ENCODE data around the gene SYT5.

SYT5 gene

DNA sequence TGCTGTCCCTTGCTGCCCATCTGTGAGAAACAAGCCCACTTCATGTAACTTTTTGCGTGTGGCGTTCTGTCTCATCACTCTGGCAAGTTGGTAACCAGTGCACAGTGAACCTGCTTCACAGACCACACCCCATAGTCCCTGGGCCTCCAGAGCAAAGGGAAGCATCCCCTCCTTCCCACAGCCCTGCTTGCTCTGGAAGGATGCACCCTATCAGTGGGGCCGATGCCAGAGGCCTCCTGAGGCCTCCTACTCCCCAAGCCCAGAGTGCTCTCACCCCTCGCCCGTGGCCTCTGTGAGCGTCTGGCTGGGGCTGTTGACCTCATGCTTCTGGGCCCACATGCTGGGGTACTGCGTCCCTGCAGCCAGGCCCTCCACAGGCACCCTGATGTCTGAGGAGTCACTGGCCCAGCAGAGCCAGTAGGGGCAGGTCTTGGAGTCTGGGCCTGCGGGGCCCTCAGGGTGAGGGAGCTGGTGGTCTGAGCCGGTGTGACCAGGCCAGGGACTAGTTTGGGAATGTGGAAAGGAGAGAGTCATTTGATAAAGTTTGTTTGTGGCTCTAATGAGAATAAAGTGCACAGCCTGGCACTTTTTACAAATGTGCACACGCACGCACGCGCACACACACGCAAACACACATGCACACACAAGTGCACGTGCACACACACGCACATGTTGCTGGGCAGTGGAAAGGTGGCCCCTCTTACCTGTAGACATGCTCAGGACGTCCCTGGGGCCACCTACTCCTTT, 43.4 kb upstream of the SYT5 start:
- ChIA-PET POLR2A (no interaction called here), CTCF (no interaction called here)
- TF ChIP-seq, protein P1, sequence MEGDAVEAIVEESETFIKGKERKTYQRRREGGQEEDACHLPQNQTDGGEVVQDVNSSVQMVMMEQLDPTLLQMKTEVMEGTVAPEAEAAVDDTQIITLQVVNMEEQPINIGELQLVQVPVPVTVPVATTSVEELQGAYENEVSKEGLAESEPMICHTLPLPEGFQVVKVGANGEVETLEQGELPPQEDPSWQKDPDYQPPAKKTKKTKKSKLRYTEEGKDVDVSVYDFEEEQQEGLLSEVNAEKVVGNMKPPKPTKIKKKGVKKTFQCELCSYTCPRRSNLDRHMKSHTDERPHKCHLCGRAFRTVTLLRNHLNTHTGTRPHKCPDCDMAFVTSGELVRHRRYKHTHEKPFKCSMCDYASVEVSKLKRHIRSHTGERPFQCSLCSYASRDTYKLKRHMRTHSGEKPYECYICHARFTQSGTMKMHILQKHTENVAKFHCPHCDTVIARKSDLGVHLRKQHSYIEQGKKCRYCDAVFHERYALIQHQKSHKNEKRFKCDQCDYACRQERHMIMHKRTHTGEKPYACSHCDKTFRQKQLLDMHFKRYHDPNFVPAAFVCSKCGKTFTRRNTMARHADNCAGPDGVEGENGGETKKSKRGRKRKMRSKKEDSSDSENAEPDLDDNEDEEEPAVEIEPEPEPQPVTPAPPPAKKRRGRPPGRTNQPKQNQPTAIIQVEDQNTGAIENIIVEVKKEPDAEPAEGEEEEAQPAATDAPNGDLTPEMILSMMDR (IDR thresholded peaks at IDR 0.05; ENCODE audit: control extremely low read depth, extremely low read depth, low read depth, missing control alignments), result no peak
- DNase-seq (ENCODE audit: extremely low spot score), result no peak

DNA sequence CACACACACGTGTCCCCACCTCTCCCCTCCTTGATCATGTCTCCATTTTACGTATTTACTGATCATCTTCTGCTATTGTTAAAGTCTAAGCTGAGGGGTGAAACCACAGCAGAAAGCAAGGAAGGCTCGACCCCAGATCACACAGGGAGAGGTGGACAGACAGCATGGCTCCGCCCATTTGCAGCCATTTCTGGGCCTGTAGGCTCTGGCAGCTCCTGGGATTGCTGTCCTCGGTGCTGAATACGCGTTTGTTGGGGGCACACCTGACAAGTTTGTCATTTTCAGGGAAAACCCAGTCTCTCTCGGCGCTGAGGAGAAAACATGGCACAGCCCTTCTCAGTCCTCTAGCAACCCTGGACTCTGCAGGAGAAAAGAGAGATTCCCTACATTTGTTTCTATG, 40.4 kb upstream of the SYT5 start:
- ChIA-PET CTCF (interaction anchor here (1.5 kb wide), 1 partner anchor 60 kb away, joined by 4 read pairs; no protein-coding TSS in a partner anchor), POLR2A (no interaction called here)
- no peak for DNase-seq (ENCODE audit: extremely low spot score)
- TF ChIP-seq, protein P1 (IDR thresholded peaks at IDR 0.05; ENCODE audit: control extremely low read depth, extremely low read depth, low read depth, missing control alignments), result no peak

DNA sequence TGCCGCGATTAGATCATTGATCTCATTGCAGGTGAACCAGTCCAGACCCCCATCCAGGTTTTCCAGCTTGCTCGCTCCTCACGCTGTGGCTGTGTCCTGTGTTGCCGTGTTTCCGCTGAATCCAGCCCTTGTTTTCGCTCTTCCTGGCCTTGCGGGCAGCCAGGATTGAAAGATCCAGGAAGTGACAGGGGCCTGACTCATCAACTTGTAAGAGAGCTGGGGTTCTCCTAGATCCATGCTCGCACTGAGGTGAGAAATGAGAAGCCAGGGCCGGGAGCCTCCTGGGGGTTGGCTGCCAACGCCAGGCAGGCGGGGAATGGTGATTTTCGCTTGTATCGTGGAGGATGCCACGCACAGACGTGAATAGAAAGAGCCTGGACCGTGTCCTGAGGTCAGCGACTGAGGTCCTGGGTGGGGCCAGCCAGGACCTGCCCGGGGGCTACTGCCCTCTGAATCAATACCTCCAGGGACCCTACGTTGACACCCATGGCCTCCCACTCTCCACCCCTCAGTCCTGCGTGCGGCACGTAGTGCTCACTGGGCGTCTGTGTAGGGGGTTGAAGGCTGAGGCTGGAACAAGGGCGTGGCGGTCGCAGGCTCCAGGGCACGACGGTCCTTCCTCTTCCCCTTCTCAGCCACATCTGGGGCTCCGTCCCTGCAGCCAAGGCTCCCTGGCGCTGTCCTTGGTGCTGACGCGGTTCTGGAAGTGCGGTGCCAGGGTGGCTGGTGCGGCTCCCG, 36.5 kb upstream of the SYT5 start:
- peak; percentile 70 for DNase-seq (ENCODE audit: extremely low spot score)
- TF ChIP-seq, protein P1 (IDR thresholded peaks at IDR 0.05; ENCODE audit: control extremely low read depth, extremely low read depth, low read depth, missing control alignments), result no peak
- ChIA-PET CTCF (no interaction called here), POLR2A (no interaction called here)

DNA sequence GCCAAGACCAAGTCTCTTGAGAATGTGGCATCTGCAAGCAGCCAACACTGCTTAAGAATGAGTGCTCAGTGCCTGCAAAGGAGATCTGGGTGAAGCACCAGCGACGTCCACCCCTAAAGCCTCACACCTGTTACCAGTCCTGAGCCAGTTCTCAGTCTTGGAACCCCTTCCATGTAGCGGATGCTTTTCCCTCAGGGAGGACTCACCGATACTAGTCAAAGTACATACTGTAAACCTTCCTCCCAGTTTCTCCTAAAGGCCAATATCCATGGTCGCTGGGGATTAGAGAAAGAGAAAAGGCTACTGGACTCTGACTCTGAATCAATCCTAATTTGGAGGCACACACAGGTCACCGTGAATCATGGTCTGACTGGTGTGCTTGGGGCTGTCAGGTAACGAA, 33.5 kb upstream of the SYT5 start:
- POLR2A ChIA-PET, result no interaction called here
- DNase-seq (ENCODE audit: extremely low spot score), result no peak
- TF ChIP-seq, protein P1 (IDR thresholded peaks at IDR 0.05; ENCODE audit: control extremely low read depth, extremely low read depth, low read depth, missing control alignments), result no peak
- CTCF ChIA-PET, result no interaction called here

DNA sequence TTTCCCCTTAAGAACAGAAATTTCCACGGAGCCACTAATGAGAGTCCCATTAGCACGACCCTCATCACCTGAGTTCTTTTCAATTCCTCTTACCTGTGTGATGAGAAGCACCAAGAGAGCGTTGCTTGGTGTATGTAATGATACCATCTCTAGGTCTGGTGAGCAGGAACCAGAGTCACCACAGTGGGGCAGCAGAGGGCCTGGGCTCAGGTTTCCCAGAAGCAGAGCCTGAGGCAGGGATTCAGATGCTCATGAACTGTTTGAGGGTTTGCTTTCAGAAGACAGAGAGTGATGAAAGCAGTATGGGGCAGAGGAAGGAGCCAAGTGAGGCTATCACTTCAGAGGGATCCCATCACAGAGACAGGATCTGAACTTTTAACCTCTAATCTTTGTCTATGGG, 32.4 kb upstream of the SYT5 start:
- ChIA-PET CTCF (no interaction called here), POLR2A (no interaction called here)
- no peak for DNase-seq (ENCODE audit: extremely low spot score)
- TF ChIP-seq, protein P1 (IDR thresholded peaks at IDR 0.05; ENCODE audit: control extremely low read depth, extremely low read depth, low read depth, missing control alignments), result peak; percentile 20

DNA sequence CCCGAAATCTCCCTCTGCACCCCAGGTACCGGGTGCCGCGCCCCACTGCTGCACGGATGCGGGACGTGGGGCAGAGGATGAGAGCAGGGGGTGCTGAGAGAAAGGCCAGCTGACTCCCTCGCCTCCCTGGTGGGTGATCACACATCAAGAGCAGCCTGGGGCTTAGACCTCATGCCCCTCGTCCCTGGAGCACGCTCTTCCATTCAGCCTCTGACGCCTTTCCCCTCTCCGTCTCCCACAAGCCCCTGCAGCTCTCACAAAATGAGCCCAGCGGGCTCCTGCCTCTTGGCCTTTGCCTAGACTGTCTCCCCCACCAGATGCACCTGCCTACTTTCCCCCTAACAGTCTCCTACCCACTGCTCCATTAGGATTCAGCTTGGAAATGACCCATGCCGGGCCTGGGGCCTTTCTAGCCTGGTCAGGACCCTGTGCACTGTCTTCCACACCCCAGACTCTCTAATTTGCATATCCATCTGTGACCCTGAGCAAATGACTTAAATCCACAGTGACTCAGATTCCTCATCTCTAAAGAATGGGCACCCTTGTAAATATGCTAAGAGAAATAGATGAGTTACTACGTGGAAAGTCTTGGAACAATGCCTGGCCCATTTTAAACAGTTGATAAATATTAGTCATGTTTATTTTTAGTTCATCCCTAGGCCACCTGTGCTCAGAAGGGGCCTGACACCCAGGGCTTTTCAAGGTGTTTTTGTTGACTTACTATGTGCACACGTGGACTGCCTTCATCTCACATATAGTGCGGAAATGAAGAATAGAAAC, 29.8 kb upstream of the SYT5 start:
- CTCF ChIA-PET, result no interaction called here
- POLR2A ChIA-PET, result no interaction called here
- DNase-seq (ENCODE audit: extremely low spot score), result peak; percentile 11
- TF ChIP-seq, protein P1 (IDR thresholded peaks at IDR 0.05; ENCODE audit: control extremely low read depth, extremely low read depth, low read depth, missing control alignments), result no peak
